ENCODE results near the gene C10orf71. TPM values are rescaled to one million over a fixed set of nuclear protein-coding genes. Genes with fewer than 3 reads are reported as not detected.

Gene C10orf71
- total and polyA plus RNA-seq, 3 donors from 2014 or later, result 0.08 to 0.79 (median 0.12) TPM

GRCh38 chr10:49369216-49370162 lies 70.5 kb downstream of the C10orf71 start:
- WGBS, 2 donors, result 75 to 77% methylated on average over 14 of the region's 14 CpGs
- no peaks in the 10 kb centered on the region for H3K27me3 ChIP-seq
- TF ChIP-seq, protein P1, sequence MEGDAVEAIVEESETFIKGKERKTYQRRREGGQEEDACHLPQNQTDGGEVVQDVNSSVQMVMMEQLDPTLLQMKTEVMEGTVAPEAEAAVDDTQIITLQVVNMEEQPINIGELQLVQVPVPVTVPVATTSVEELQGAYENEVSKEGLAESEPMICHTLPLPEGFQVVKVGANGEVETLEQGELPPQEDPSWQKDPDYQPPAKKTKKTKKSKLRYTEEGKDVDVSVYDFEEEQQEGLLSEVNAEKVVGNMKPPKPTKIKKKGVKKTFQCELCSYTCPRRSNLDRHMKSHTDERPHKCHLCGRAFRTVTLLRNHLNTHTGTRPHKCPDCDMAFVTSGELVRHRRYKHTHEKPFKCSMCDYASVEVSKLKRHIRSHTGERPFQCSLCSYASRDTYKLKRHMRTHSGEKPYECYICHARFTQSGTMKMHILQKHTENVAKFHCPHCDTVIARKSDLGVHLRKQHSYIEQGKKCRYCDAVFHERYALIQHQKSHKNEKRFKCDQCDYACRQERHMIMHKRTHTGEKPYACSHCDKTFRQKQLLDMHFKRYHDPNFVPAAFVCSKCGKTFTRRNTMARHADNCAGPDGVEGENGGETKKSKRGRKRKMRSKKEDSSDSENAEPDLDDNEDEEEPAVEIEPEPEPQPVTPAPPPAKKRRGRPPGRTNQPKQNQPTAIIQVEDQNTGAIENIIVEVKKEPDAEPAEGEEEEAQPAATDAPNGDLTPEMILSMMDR (IDR thresholded peaks at IDR 0.05), result no peak
- no peak for TF ChIP-seq POLR2A (IDR thresholded peaks at IDR 0.05)
- intact Hi-C loops (cut with DNase I; ENCODE audit: low total_unique reads), result no loop called here
- H3K36me3 ChIP-seq (ENCODE audit: low read depth, missing control alignments), result no peaks in the 10 kb centered on the region
- no peak for DNase-seq
- H3K4me1 ChIP-seq, result no peaks in the 10 kb centered on the region
- no peak overlapping the region for H3K4me3 ChIP-seq
- H3K27ac ChIP-seq, result no peak overlapping the region
- no peaks in the 10 kb centered on the region for H3K9me3 ChIP-seq

DNA sequence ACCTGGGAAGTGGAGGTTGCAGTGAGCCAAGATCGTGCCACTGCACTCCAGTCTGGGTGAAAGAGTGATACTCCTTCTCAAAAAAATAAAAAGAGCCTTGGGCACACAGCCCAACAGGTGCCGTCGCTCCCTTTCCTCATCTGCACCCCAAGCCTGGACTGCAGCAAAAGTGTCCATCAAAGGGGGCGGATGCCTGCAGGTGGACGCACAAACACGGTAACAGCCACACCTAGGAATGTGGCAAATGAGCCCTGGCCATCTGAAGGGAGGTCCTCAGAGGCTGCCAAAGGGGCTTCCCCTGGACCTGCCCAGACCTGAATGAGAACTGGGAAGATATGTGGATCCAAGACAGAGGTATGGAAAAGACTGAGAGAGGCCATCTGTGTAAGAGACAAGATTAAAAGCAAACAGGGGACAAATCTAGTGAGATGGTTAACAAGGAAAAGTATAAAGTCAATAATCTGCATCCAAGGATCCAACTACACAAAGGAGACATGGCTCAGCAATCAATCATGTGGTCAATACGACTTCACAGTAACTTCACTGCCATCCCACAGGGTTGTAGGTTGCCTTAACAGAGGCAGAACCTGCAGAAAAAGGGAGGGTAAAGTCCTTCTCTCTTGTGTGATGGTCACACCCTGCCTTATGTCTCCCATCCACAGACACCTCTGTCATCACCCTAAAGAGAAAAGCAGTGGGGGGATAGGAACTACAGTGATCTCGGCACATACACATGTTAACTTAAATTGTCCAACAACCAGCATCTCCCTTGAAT lies 71.5 kb downstream of the C10orf71 start:
- Histone ChIP-seq H3K9me3 (no peaks in the 10 kb centered on the region), H3K27ac (no peak overlapping the region), H3K36me3 (ENCODE audit: low read depth, missing control alignments) (no peaks in the 10 kb centered on the region), H3K4me3 (no peak overlapping the region), H3K4me1 (no peaks in the 10 kb centered on the region), H3K27me3 (no peaks in the 10 kb centered on the region)
- DNase-seq, result no peak
- intact Hi-C loops (cut with DNase I; ENCODE audit: low total_unique reads), result no loop called here
- WGBS, 2 donors, result 82 to 84% methylated on average over 8 of the region's 8 CpGs
- no peak for TF ChIP-seq POLR2A (IDR thresholded peaks at IDR 0.05)

GRCh38 chr10:49371967-49372366 lies 73.0 kb downstream of the C10orf71 start:
- H3K27ac ChIP-seq, result no peak overlapping the region
- no peaks in the 10 kb centered on the region for H3K27me3 ChIP-seq
- DNase-seq, result no peak
- TF ChIP-seq POLR2A (IDR thresholded peaks at IDR 0.05), result no peak
- TF ChIP-seq, protein P1 (IDR thresholded peaks at IDR 0.05), result no peak
- H3K4me3 ChIP-seq, result no peak overlapping the region
- intact Hi-C loops (cut with DNase I; ENCODE audit: low total_unique reads), result no loop called here
- no peaks in the 10 kb centered on the region for H3K4me1 ChIP-seq
- no peaks in the 10 kb centered on the region for H3K36me3 ChIP-seq (ENCODE audit: low read depth, missing control alignments)
- H3K9me3 ChIP-seq, result no peaks in the 10 kb centered on the region
- 73 to 91% methylated on average over 3 of the region's 3 CpGs for WGBS, 2 donors

DNA sequence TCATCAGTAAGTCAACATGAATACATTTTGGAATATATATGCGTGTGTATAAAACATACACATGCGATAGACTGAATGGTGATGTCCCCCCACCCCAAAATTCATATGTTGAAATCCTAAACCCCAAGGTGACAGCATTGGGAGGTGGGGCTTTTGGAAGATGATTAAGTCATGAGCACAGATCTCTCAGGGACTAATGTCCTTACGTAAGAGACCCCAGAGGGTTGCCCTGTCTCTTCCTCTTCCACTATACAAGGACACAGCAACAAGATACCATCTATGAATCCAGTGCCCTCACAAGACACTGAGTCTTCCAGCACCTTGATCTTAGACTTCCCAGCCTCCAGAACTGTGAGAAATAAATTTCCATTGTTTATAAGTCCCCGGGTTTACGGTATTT lies 74.4 kb downstream of the C10orf71 start:
- DNase-seq, result no peak
- H3K36me3 ChIP-seq (ENCODE audit: low read depth, missing control alignments), result no peaks in the 10 kb centered on the region
- no peaks in the 10 kb centered on the region for H3K4me1 ChIP-seq
- intact Hi-C loops (cut with DNase I; ENCODE audit: low total_unique reads), result no loop called here
- H3K27me3 ChIP-seq, result no peaks in the 10 kb centered on the region
- no peaks in the 10 kb centered on the region for H3K9me3 ChIP-seq
- no peak overlapping the region for H3K27ac ChIP-seq
- 90 to 95% methylated on average over 5 of the region's 5 CpGs for WGBS, 2 donors
- no peak overlapping the region for H3K4me3 ChIP-seq
- TF ChIP-seq POLR2A (IDR thresholded peaks at IDR 0.05), result no peak
- TF ChIP-seq, protein P1 (IDR thresholded peaks at IDR 0.05), result no peak

DNA sequence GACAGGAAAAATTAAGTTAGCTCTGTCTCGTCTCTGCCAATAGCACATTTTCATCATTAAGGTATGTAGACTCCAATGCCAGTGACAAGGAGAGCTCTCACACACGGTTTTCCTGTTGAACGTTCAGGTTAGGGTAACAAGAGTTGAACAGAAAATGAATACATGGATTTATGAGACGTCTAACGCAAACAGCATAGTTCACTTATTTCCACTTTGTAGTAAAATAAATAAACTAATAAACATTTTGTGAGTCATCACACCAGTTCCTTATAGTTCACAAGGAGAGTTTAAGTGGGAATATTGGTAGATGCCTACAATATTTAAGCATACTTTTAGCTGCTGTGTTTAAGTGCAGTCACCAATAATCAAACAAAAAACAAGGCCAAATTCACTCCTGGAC lies 75.8 kb downstream of the C10orf71 start:
- no peaks in the 10 kb centered on the region for H3K36me3 ChIP-seq (ENCODE audit: low read depth, missing control alignments)
- no peak overlapping the region for H3K27ac ChIP-seq
- H3K9me3 ChIP-seq, result no peaks in the 10 kb centered on the region
- intact Hi-C loops (cut with DNase I; ENCODE audit: low total_unique reads), result no loop called here
- TF ChIP-seq POLR2A (IDR thresholded peaks at IDR 0.05), result no peak
- TF ChIP-seq, protein P1 (IDR thresholded peaks at IDR 0.05), result no peak
- H3K27me3 ChIP-seq, result no peaks in the 10 kb centered on the region
- H3K4me1 ChIP-seq, result no peaks in the 10 kb centered on the region
- H3K4me3 ChIP-seq, result no peak overlapping the region
- no peak for DNase-seq
- WGBS, 2 donors, result 78 to 89% methylated on average over 5 of the region's 5 CpGs

Measured in testis (tissue), 3 donors.